D721Med (cell line): ENCODE data around the gene TBK1.

Experiments
- DNase-seq: peaks from one replicate; pipeline ENCODE4 v3.0.0; 2011; ENCODE audit warnings: low spot score; ENCODE audit not compliant: insufficient read length
- FAIRE-seq: peaks from 2 replicates; lab custom pipeline; 2011; peaks lifted over from hg19 to GRCh38; lab: Jason Lieb, UNC
- CTCF ChIP-seq: IDR thresholded peaks from 2 replicates; pipeline ENCODE4 v1.5.1; 2012; ENCODE audit warnings: mild to moderate bottlenecking, control low read depth; ENCODE audit not compliant: insufficient read depth; ENCODE audit errors: missing control alignments

Gene TBK1

GRCh38 chr12:64476844-64477243, 24.9 kb downstream of the TBK1 start:
- TF ChIP-seq CTCF, result no peak
- FAIRE-seq, result no peak
- no peak for DNase-seq

- no peak for DNase-seq
- TF ChIP-seq CTCF, result no peak
- FAIRE-seq, result no peak
These were observed 26.7 kb downstream of the TBK1 start for GRCh38 chr12:64478661-64479060.

- DNase-seq (no peak), FAIRE-seq (no peak)
- TF ChIP-seq CTCF, result no peak
These were observed 28.2 kb downstream of the TBK1 start for GRCh38 chr12:64480148-64480547.

- DNase-seq (no peak), FAIRE-seq (no peak)
- TF ChIP-seq CTCF, result no peak
These were observed 34.7 kb downstream of the TBK1 start for GRCh38 chr12:64486657-64487056.

GRCh38 chr12:64491718-64492117, 39.8 kb downstream of the TBK1 start:
- FAIRE-seq, result no peak
- DNase-seq, result no peak
- TF ChIP-seq CTCF, result no peak

GRCh38 chr12:64493513-64493912, 41.6 kb downstream of the TBK1 start:
- TF ChIP-seq CTCF, result no peak
- DNase-seq, result no peak
- FAIRE-seq, result no peak

- DNase-seq (no peak), FAIRE-seq (no peak)
- TF ChIP-seq CTCF, result no peak
These were observed 43.2 kb downstream of the TBK1 start for GRCh38 chr12:64494998-64495729.
